CD4-positive, alpha-beta T cell (primary cell): ENCODE results near the gene GANC. TPM values are rescaled to one million over a fixed set of nuclear protein-coding genes. Genes with fewer than 3 reads are reported as not detected.

ENCODE experiments used
- ATAC-seq: fragments of 200-7000 bp; cut with Tn5 transposase; one replicate; pipeline ENCODE4 v1.10.0; 2022; ENCODE audit warnings: mild to moderate bottlenecking; ENCODE audit not compliant: poor library complexity
- CTCF ChIA-PET: fragments of 350-600 bp; sonication (Branson Sonifier 250); formaldehyde crosslinking; loops from one replicate; lab custom pipeline; 2021; ENCODE audit warnings: antibody characterized with exemption, inconsistent platforms; lab: Charles Lee
- POLR2A ChIA-PET: fragments of 350-600 bp; sonication (Branson Sonifier 250); formaldehyde crosslinking; loops from one replicate; lab custom pipeline; 2021; ENCODE audit warnings: antibody characterized with exemption, inconsistent platforms; lab: Charles Lee
- DNase-seq, 14 experiments: peaks; one replicate each; pipeline ENCODE4 v3.0.0-alpha.2; 2013 to 2020; ENCODE audit warnings: mixed read lengths in 2 of 14
- H3K27ac ChIP-seq, 2 donors: one replicate each; pipeline versions ENCODE4 v1.5.1 to v1.7.0; 2013; ENCODE audit warnings: low read length in 2 of 2, low read depth in 1 of 2, mild to moderate bottlenecking in 1 of 2
- H3K27me3 ChIP-seq, 2 experiments: 1 replicate in 1 of 2; 2 replicates in 1 of 2; pipeline versions ENCODE4 v1.6.1 to v1.7.0; 2013; ENCODE audit warnings: low read length in 2 of 2, control low read depth in 1 of 2, mild to moderate bottlenecking in 1 of 2, moderate library complexity in 1 of 2; ENCODE audit not compliant: insufficient read depth in 2 of 2, control insufficient read depth in 1 of 2
- H3K36me3 ChIP-seq: one replicate; pipeline ENCODE4 v1.6.1; 2013; ENCODE audit warnings: low read length, control low read depth; ENCODE audit not compliant: insufficient read depth
- H3K4me1 ChIP-seq: one replicate; pipeline ENCODE4 v1.6.1; 2013; ENCODE audit warnings: low read length, control low read depth; ENCODE audit not compliant: insufficient read depth
- H3K4me3 ChIP-seq: one replicate; pipeline ENCODE4 v1.5.1; 2013; ENCODE audit warnings: mild to moderate bottlenecking, low read length, moderate library complexity
- H3K9me3 ChIP-seq, 2 experiments: 1 replicate in 1 of 2; 2 replicates in 1 of 2; pipeline versions ENCODE4 v1.6.1 to v1.7.0; 2013; ENCODE audit warnings: low read length in 2 of 2, mild to moderate bottlenecking in 2 of 2, control low read depth in 1 of 2, moderate library complexity in 1 of 2; ENCODE audit not compliant: control insufficient read depth in 1 of 2, insufficient read depth in 1 of 2
- H3K27ac Mint-ChIP-seq: one replicate; pipeline ENCODE4 v1.8.0; 2020; ENCODE audit warnings: mixed read lengths
- H3K27me3 Mint-ChIP-seq: one replicate; pipeline ENCODE4 v1.8.0; 2021; ENCODE audit warnings: mixed read lengths
- H3K36me3 Mint-ChIP-seq: one replicate; pipeline ENCODE4 v1.8.0; 2021; ENCODE audit warnings: low read depth, mixed read lengths
- H3K4me1 Mint-ChIP-seq: one replicate; pipeline ENCODE4 v1.8.0; 2021; ENCODE audit warnings: low read depth, mixed read lengths
- H3K4me3 Mint-ChIP-seq: one replicate; pipeline ENCODE4 v1.8.0; 2020; ENCODE audit warnings: mild to moderate bottlenecking, mixed read lengths
- H3K9me3 Mint-ChIP-seq: one replicate; pipeline ENCODE4 v1.8.0; 2020; ENCODE audit warnings: mixed read lengths
- intact Hi-C, 2 experiments: fragments of 100-400 bp; cut with DNase I in 1 of 2; cut with micrococcal nuclease in 1 of 2; formaldehyde crosslinking; loops; one replicate each; pipeline versions ENCODE4 v1.15.1 to v1.9.0; 2023 to 2025; cut with DNase I, micrococcal nuclease
- total RNA-seq, 174 experiments: library from RNA in 2 of 174; stranded (reverse) in 2 of 174; gene quantifications; one replicate each; pipeline ENCODE4 v1.2.3 and lab custom pipeline; 2021 to 2026
- TF ChIP-seq, protein P1 (sequence below): fragments of 200-600 bp; IDR thresholded peaks from one replicate; pipeline ENCODE4 v1.8.0; 2022; ENCODE audit warnings: antibody characterized with exemption, mild to moderate bottlenecking

The GANC gene
- total RNA-seq, 2 experiments from 2014 or later = 22.3 to 23.9 TPM

- TF ChIP-seq, protein P1, sequence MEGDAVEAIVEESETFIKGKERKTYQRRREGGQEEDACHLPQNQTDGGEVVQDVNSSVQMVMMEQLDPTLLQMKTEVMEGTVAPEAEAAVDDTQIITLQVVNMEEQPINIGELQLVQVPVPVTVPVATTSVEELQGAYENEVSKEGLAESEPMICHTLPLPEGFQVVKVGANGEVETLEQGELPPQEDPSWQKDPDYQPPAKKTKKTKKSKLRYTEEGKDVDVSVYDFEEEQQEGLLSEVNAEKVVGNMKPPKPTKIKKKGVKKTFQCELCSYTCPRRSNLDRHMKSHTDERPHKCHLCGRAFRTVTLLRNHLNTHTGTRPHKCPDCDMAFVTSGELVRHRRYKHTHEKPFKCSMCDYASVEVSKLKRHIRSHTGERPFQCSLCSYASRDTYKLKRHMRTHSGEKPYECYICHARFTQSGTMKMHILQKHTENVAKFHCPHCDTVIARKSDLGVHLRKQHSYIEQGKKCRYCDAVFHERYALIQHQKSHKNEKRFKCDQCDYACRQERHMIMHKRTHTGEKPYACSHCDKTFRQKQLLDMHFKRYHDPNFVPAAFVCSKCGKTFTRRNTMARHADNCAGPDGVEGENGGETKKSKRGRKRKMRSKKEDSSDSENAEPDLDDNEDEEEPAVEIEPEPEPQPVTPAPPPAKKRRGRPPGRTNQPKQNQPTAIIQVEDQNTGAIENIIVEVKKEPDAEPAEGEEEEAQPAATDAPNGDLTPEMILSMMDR = no peak
- Histone ChIP-seq H3K36me3 (peaks cover 31% of the 10 kb centered on the region), H3K9me3 (no peaks in the 10 kb centered on the region), H3K4me1 (peaks cover 11% of the 10 kb centered on the region), H3K27me3 (no peaks in the 10 kb centered on the region), H3K4me3 (no peak overlapping the region), H3K27ac (peak overlapping the region; percentile 35 to 95)
- Mint-ChIP-seq H3K4me3 (peak overlapping the region; percentile 69), H3K9me3 (no peaks in the 10 kb centered on the region), H3K4me1 (peaks cover 54% of the 10 kb centered on the region), H3K27ac (peak overlapping the region; percentile 98), H3K36me3 (peaks cover 59% of the 10 kb centered on the region), H3K27me3 (no peaks in the 10 kb centered on the region)
- peak in 2 of 14 experiments; percentile 2 to 8 for DNase-seq
- intact Hi-C loops = loop anchor here in 1 of 2 experiments (10.0 kb wide), 1 partner anchor 1681 kb away; the partner anchor contains the start of gene KNL1
- ATAC-seq = no peak
- ChIA-PET CTCF (no interaction called here), POLR2A (interaction anchor here (1.7 kb wide), 1 partner anchor 300 kb away, joined by 5 read pairs; the partner anchor contains the start of gene STARD9)
Observed at GRCh38 chr15:42275780-42276391, 2.9 kb downstream of the GANC start.

GRCh38 chr15:42276762-42277161 lies 3.8 kb downstream of the GANC start:
- peaks cover 11% of the 10 kb centered on the region for H3K4me1 ChIP-seq
- H3K4me3 Mint-ChIP-seq = no peak overlapping the region
- H3K9me3 ChIP-seq = no peaks in the 10 kb centered on the region
- TF ChIP-seq, protein P1 = no peak
- H3K27me3 Mint-ChIP-seq = no peaks in the 10 kb centered on the region
- H3K27ac ChIP-seq = no peak overlapping the region
- peaks cover 61% of the 10 kb centered on the region for H3K36me3 Mint-ChIP-seq
- DNase-seq (no peak), ATAC-seq (no peak)
- peaks cover 35% of the 10 kb centered on the region for H3K36me3 ChIP-seq
- H3K27me3 ChIP-seq = no peaks in the 10 kb centered on the region
- no peak overlapping the region for H3K4me3 ChIP-seq
- H3K4me1 Mint-ChIP-seq = peaks cover 45% of the 10 kb centered on the region
- ChIA-PET POLR2A (no interaction called here), CTCF (no interaction called here)
- intact Hi-C loops = loop anchor here in 1 of 2 experiments (10.0 kb wide), 1 partner anchor 1682 kb away; the partner anchor contains the start of gene KNL1
- H3K9me3 Mint-ChIP-seq = no peaks in the 10 kb centered on the region
- no peak overlapping the region for H3K27ac Mint-ChIP-seq

DNA sequence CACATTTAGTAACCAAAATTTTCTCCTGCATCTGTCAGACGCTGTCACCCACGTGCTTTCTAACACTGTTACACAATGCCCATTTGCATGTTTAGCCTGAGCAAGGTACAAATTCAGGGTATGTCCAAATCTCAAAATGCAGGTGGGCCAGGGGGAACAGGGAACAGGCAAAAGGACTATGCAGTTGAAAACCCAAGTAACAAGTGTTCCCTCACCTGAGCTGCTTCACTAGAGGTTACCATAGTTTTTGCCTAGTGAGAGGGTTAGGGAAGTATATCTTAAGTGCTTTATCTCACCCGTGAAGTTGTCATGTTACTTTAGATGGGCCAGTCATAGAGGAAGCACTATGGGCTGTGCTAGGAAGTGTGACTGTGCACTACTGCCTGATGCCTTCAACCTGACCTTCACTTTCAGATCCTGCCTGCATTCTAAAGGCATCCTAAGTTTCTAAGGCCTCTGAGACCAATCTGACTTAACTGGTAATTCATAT lies 6.3 kb downstream of the GANC start:
- no peaks in the 10 kb centered on the region for H3K9me3 ChIP-seq
- H3K36me3 Mint-ChIP-seq = peaks cover 59% of the 10 kb centered on the region
- H3K27ac Mint-ChIP-seq = no peak overlapping the region
- H3K27me3 ChIP-seq = no peaks in the 10 kb centered on the region
- peaks cover 23% of the 10 kb centered on the region for H3K4me1 Mint-ChIP-seq
- H3K4me3 ChIP-seq = no peak overlapping the region
- peaks cover 10% of the 10 kb centered on the region for H3K4me1 ChIP-seq
- DNase-seq (peak in 3 of 14 experiments; percentile 3 to 25 (median 25)), ATAC-seq (no peak)
- peaks cover 47% of the 10 kb centered on the region for H3K36me3 ChIP-seq
- no peaks in the 10 kb centered on the region for H3K27me3 Mint-ChIP-seq
- no peak overlapping the region for H3K4me3 Mint-ChIP-seq
- H3K27ac ChIP-seq = no peak overlapping the region
- CTCF ChIA-PET = no interaction called here
- no peaks in the 10 kb centered on the region for H3K9me3 Mint-ChIP-seq
- TF ChIP-seq, protein P1 = no peak
- intact Hi-C loops = loop anchor here in 1 of 2 experiments (10.0 kb wide), 1 partner anchor 1684 kb away; the partner anchor contains the start of gene KNL1
- POLR2A ChIA-PET = no interaction called here
